ENCODE results near the gene RIPK4.

DNA sequence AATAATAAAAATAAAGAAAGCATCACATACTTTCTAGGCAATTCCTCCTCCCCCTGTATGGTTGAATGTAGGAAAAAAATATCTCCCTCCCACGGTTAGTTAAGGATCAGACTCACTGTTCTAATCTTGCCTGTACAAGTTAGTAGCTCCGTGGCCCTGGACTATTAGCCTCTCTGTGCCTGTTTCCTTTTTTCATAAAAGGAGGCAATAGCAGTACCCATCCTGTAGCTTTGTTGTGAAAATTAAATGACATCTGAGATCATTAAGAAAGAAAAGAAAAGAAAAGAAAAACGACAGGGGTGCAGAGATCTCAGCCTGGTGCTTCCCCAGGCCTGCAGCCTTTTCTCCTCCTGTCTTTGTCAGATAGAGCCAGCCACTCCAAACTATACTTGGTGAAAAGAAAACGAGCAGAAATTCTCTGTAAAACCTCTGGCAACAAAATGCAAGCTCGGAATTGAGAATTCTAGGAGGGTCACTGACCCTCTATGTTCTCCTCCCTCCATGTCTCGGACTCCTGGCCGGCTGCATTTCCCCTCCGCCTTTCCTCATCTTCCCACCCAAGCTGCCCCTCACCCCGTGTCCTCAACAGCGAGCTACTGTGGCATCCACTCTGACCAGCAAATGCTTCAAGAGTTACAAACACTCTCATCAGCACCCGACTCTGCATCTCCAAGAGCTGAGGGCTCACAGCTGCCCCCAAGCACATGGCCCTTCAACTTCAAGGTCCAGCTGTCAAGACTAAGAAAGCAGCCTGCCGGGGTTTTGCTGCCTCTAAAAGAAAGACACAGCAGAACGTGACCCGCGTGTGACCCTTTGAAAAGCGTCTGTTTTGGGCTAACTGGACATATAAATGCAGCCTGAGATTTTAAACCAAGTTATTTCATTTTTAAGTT, 13.6 kb downstream of the RIPK4 start:
- TF ChIP-seq, protein P1, sequence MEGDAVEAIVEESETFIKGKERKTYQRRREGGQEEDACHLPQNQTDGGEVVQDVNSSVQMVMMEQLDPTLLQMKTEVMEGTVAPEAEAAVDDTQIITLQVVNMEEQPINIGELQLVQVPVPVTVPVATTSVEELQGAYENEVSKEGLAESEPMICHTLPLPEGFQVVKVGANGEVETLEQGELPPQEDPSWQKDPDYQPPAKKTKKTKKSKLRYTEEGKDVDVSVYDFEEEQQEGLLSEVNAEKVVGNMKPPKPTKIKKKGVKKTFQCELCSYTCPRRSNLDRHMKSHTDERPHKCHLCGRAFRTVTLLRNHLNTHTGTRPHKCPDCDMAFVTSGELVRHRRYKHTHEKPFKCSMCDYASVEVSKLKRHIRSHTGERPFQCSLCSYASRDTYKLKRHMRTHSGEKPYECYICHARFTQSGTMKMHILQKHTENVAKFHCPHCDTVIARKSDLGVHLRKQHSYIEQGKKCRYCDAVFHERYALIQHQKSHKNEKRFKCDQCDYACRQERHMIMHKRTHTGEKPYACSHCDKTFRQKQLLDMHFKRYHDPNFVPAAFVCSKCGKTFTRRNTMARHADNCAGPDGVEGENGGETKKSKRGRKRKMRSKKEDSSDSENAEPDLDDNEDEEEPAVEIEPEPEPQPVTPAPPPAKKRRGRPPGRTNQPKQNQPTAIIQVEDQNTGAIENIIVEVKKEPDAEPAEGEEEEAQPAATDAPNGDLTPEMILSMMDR (IDR thresholded peaks at IDR 0.05; ENCODE audit: poor library complexity, severe bottlenecking) = no peak
- TF ChIP-seq MXI1 (conservative IDR thresholded peaks at IDR 0.05; ENCODE audit: poor library complexity, severe bottlenecking) (no peak), EP300 (conservative IDR thresholded peaks at IDR 0.05; ENCODE audit: poor library complexity, severe bottlenecking) (no peak), TAF1 (IDR thresholded peaks at IDR 0.05; ENCODE audit: low read depth) (no peak), POLR2AphosphoS5 (IDR thresholded peaks at IDR 0.05) (no peak), EZH2 (IDR thresholded peaks at IDR 0.05; ENCODE audit: borderline replicate concordance, insufficient read depth, low read length, poor library complexity, severe bottlenecking) (no peak)
- TF ChIP-seq, protein P2, sequence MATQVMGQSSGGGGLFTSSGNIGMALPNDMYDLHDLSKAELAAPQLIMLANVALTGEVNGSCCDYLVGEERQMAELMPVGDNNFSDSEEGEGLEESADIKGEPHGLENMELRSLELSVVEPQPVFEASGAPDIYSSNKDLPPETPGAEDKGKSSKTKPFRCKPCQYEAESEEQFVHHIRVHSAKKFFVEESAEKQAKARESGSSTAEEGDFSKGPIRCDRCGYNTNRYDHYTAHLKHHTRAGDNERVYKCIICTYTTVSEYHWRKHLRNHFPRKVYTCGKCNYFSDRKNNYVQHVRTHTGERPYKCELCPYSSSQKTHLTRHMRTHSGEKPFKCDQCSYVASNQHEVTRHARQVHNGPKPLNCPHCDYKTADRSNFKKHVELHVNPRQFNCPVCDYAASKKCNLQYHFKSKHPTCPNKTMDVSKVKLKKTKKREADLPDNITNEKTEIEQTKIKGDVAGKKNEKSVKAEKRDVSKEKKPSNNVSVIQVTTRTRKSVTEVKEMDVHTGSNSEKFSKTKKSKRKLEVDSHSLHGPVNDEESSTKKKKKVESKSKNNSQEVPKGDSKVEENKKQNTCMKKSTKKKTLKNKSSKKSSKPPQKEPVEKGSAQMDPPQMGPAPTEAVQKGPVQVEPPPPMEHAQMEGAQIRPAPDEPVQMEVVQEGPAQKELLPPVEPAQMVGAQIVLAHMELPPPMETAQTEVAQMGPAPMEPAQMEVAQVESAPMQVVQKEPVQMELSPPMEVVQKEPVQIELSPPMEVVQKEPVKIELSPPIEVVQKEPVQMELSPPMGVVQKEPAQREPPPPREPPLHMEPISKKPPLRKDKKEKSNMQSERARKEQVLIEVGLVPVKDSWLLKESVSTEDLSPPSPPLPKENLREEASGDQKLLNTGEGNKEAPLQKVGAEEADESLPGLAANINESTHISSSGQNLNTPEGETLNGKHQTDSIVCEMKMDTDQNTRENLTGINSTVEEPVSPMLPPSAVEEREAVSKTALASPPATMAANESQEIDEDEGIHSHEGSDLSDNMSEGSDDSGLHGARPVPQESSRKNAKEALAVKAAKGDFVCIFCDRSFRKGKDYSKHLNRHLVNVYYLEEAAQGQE (IDR thresholded peaks at IDR 0.05; ENCODE audit: borderline replicate concordance) = no peak
